HG02870 (cell line): ENCODE measurements around the gene NAA15.
"Not testable (repeated sequence)": the region's sequence is repeated elsewhere in the genome, so short reads cannot be mapped to it uniquely, and the experiment has no call there.

Experiments used
- ATAC-seq: cut with Tn5 transposase; IDR thresholded peaks from one replicate; pipeline ENCODE4 v1.9.1; 2021; ENCODE audit warnings: mild to moderate bottlenecking, moderate library complexity; ENCODE audit not compliant: unreplicated experiment

The NAA15 gene

DNA sequence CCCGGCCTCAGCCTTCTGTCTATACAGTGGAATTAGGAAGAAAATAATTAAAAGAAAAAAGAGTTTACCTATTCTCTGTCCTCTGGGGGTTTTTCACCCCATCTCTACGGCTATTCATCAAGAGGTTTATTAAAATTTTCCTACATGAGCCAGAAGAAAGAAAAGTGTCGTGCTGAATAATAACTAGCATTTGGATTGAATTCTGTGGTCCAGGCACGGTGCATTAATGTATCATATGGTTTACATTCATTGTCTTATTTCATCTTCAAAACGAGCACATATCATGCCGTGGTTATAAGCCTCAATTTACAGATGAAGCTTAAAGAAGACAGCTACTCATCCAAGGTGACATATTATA, 5.4 kb upstream of the NAA15 start:
- ATAC-seq: no peak

- no peak for ATAC-seq
These were observed 4.3 kb upstream of the NAA15 start for GRCh38 chr4:139297001-139297410.

- no peak for ATAC-seq
These were observed 1.8 kb upstream of the NAA15 start for GRCh38 chr4:139299536-139299935.

GRCh38 chr4:139300431-139301112, 733 bp upstream of the NAA15 start:
- ATAC-seq: peak; percentile 4

- ATAC-seq: peak; percentile 36
These were observed 711 bp downstream of the NAA15 start, which contains the start of gene NDUFC1 for GRCh38 chr4:139301821-139302611. Gene NDUFC1 (minus strand): TSS chr4:139302477. CDS start chr4:139295798, 6,679 bp downstream.

DNA sequence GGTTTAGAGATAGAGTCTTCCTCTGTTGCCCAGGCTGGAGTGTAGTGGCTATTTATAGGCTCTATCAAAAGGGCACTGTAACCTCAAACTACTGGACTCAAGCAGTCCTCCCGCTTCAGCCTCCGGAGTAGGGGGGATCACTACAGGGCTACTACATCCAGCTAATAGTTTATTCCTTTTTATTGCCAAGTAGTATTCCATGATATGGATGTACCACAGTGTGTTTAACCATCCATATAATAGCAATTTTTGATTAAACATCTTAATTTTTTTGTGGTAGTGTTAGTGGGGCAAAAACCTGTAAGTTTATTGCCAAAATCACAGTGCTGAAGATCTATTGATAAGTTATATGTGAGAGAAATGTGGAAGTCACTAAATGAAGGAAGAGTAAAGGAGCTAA, 3.6 kb downstream of the NAA15 start:
- ATAC-seq: no peak

GRCh38 chr4:139311909-139312308, 10.6 kb downstream of the NAA15 start:
- no peak for ATAC-seq

DNA sequence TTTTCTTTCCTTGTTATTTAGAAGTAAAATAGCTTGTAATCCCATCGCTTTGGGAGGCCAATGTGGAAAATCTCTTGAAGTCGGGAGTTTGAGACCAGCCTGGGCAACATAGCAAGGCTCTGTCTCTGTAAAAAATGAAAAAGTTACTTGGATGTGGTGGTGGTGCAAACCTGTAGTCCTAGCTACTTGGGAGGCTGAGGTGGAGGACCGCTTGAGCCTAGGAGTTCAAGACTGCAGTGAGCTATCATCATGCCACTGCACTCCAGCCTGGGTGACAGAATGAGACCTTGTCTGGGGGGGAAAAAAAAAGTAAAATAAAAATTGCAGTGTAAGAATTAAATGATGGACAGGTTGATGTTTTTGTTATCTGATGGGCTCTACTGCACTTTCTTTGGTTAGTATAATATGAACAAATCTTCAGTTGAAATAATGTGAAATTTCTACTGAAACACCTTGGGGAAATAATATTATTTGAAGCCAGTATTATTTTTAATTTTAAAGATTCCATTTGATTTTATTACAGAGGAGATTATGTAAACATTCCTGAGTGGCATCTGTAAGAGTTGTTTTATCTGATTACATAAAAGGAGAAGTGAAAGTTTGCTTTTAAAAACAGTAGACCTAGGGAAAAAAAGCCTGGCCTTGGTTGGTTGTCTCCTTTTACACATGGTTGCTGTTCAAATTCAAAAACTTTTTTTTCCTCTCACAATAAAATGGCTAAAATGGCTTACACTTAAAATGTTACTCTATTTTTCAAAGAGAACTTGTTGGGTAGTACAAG, 11.4 kb downstream of the NAA15 start:
- ATAC-seq: no peak

GRCh38 chr4:139313414-139313813, 12.1 kb downstream of the NAA15 start:
- not testable (repeated sequence) for ATAC-seq

GRCh38 chr4:139314047-139314800, 12.9 kb downstream of the NAA15 start:
- no peak for ATAC-seq

DNA sequence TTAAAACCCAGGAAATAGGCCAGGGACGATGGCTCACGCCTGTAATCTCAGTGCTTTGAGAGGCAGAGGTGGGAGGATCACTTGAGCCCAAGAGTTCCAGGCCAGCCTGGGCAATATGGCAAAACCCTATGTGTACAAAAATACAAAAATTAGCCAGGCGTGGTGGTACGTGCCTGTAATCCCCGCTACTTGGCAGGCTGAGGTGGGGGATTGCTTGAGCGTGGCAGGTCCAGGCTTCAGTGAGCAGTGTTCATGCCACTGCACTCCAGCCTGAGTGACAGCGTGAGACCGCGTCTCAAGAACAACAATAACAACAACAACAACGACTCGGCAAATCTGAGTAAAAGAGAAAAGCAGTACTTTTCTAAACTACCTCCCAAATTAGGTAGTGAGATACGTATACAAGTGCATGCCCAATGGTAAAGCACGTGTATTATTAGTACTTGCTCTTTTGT, 13.9 kb downstream of the NAA15 start:
- peak; percentile 58 for ATAC-seq

DNA sequence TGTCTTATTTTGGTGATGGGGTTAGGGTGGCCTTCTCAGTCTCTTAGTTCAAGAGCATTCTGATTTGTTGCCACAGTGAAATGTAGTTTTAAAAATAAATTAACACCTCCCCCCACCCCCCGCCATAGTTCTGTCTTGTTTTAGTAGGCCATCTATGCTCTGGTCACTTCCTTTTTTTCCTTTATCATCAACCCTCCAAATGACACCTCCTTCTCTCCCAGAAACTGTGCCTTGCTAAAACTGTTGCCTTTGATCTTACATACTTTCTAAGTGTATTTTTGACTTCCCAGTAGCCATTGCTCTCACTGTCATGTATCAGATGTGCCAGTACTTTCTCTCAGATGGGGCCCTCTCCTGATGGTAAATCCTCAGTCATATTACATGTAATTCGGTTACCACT, 15.4 kb downstream of the NAA15 start:
- ATAC-seq: no peak

DNA sequence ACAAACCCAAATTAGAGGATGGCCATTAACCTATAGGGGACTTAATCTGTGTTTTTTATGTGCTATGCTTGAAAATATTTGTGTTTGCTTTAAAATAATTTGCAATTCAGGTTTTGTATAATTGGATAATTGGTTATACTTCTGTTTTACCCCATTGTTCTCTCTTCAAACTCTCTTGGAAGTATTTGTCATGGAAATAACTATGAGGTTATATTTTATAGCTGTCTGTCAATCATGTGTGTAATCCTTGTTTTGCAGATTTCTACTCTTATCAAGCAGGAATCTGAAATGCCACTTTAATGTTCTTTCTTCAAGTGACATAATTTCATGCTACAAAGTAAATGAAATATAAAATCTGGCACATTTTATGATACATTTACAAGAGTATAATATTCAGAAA, 16.3 kb downstream of the NAA15 start:
- ATAC-seq: no peak

- no peak for ATAC-seq
These were observed 18.3 kb downstream of the NAA15 start for GRCh38 chr4:139319571-139319970.

- ATAC-seq: not testable (repeated sequence)
These were observed 20.8 kb downstream of the NAA15 start for GRCh38 chr4:139322070-139322469.

DNA sequence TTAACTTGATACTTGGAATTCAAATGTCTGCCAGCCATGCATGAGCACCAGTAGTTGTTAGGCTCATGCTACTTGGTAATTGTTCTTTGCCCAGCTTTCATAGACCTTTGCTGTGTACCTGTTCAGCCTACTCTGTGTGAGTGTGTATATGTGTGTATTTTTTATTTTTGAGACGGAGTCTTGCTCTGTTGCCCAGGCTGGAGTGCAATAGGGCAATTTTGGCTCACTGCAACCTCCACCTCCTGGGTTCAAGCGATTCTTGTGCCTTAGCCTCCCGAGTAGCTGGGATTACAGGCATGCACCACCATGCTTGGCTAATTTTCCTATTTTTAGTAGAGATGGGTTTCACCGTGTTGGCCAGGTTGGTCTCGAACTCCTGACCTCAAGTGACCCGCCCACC, 21.2 kb downstream of the NAA15 start:
- ATAC-seq: not testable (repeated sequence)

DNA sequence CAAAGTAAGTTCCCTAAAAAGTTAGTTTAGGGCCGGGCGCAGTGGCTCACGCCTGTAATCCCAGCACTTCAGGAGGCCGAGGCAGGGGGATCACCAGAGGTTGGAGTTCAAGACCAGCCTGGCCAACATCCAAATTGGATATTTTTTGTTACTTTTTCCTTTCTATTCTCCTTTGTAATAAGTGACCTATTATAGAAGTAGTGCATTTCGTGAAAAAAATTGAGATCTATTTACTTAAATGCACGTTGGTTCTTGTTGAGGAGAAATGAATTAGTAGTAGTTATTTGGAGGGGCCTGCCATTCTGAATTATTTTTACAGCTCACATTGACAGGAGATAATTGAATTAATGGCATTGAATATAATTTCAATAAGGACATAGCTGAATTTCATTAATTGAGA, 23.3 kb downstream of the NAA15 start:
- no peak for ATAC-seq

GRCh38 chr4:139329665-139330200, 28.4 kb downstream of the NAA15 start:
- ATAC-seq: no peak

- no peak for ATAC-seq
These were observed 29.0 kb downstream of the NAA15 start for GRCh38 chr4:139330283-139330682.

- no peak for ATAC-seq
These were observed 29.9 kb downstream of the NAA15 start for GRCh38 chr4:139331185-139331584.
